Choroid plexus epithelial cell (primary cell): ENCODE results near the gene TBCC.

Experiments used
- DNase-seq: peaks from one replicate; pipeline ENCODE4 v3.0.0-alpha.2; 2010; ENCODE audit warnings: low read depth
- H3K4me3 ChIP-seq: 2 replicates; pipeline ENCODE4 v1.5.1; 2011; ENCODE audit warnings: low read depth, mild to moderate bottlenecking, control low read depth, low read length, moderate library complexity
- CTCF ChIP-seq: conservative IDR thresholded peaks from 2 replicates; pipeline ENCODE4 v1.5.1; 2011; ENCODE audit warnings: low read depth, mild to moderate bottlenecking, control low read depth, inconsistent platforms, low read length, moderate library complexity

The TBCC gene

GRCh38 chr6:42758756-42759430 is 13.0 kb upstream of the TBCC start:
- TF ChIP-seq CTCF = no peak
- H3K4me3 ChIP-seq = no peak overlapping the region
- no peak for DNase-seq

- H3K4me3 ChIP-seq = no peak overlapping the region
- no peak for TF ChIP-seq CTCF
- DNase-seq = no peak
Observed at GRCh38 chr6:42756722-42757121, 10.8 kb upstream of the TBCC start.

- TF ChIP-seq CTCF = no peak
- no peak overlapping the region for H3K4me3 ChIP-seq
- no peak for DNase-seq
Observed at GRCh38 chr6:42754759-42755158, 8.9 kb upstream of the TBCC start.

GRCh38 chr6:42751055-42751454 is 5.2 kb upstream of the TBCC start:
- DNase-seq = no peak
- TF ChIP-seq CTCF = no peak
- H3K4me3 ChIP-seq = no peak overlapping the region

GRCh38 chr6:42748203-42748898 is 2.4 kb upstream of the TBCC start:
- no peak overlapping the region for H3K4me3 ChIP-seq
- no peak for TF ChIP-seq CTCF
- peak; percentile 50 for DNase-seq

GRCh38 chr6:42746463-42747391 is 824 bp upstream of the TBCC start:
- peak overlapping the region; percentile 57 for H3K4me3 ChIP-seq
- TF ChIP-seq CTCF = no peak
- DNase-seq = peak; percentile 92
